Memory B cell (primary cell): ENCODE measurements around the gene TBX18.

Experiments
- ATAC-seq: fragments of 150-1000 bp; cut with Tn5 transposase; 2 replicates; pipeline ENCODE4 v1.10.0; 2021; ENCODE audit warnings: low read depth, mild to moderate bottlenecking, moderate library complexity
- DNase-seq, 2 donors: peaks; one replicate each; pipeline ENCODE4 v3.0.0; 2022; ENCODE audit warnings: low spot score in 2 of 2
- H3K27ac Mint-ChIP-seq: one replicate; pipeline ENCODE4 v1.8.0; 2022; ENCODE audit warnings: mild to moderate bottlenecking, moderate library complexity, mixed read lengths
- H3K27me3 Mint-ChIP-seq: one replicate; pipeline ENCODE4 v1.8.0; 2022; ENCODE audit warnings: mixed read lengths
- H3K36me3 Mint-ChIP-seq: one replicate; pipeline ENCODE4 v1.8.0; 2022; ENCODE audit warnings: mild to moderate bottlenecking, mixed read lengths
- H3K4me1 Mint-ChIP-seq: one replicate; pipeline ENCODE4 v1.8.0; 2022; ENCODE audit warnings: mixed read lengths
- H3K4me3 Mint-ChIP-seq: one replicate; pipeline ENCODE4 v1.8.0; 2022; ENCODE audit warnings: mild to moderate bottlenecking, moderate library complexity, mixed read lengths
- H3K9me3 Mint-ChIP-seq: one replicate; pipeline ENCODE4 v1.8.0; 2022; ENCODE audit warnings: mixed read lengths

TBX18 gene

DNA sequence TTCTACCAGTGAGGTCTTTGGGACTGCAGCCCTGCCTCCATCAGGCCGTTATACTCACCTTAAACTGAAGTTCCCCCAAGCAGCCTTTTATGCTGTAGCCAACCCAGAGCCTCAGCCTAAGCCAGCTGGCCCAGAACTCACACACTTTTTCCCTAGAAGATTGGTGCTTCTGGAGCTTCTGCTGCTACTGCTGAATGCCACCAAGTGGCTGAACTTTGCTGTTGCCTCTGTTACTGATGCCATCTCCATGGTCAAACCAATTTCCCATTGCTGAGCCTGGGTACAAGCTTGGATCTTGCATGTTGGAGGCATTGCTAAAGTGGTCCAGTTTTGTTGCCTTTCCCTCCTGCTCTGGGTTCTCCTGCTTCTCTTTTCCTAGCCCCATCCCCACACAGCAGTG, 15.0 kb upstream of the TBX18 start:
- Mint-ChIP-seq H3K4me3 (no peak overlapping the region), H3K4me1 (no peaks in the 10 kb centered on the region), H3K36me3 (no peaks in the 10 kb centered on the region), H3K27me3 (peaks cover 12% of the 10 kb centered on the region), H3K9me3 (peaks cover 1% of the 10 kb centered on the region), H3K27ac (no peak overlapping the region)
- DNase-seq (no peak), ATAC-seq (no peak)

DNA sequence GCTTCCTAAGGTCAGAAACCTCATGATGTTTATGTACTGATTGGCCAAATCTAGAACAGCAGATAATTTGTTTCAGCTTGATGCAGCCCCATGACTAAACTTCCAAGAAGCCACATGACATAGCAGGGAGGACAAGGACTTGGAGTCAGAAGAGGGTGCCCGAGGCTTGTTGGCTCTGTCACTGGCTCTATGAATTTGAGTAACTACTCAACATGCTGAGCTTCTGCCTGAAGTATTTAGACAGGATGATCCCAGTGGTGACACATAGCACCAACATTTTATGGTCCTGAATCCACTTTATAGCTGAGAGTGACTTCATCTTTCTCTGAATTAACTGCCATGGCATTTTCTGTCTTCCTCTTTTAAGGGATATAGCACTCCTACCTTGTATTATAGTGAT, 13.5 kb upstream of the TBX18 start:
- Mint-ChIP-seq H3K4me3 (no peak overlapping the region), H3K27ac (no peak overlapping the region), H3K9me3 (peaks cover 1% of the 10 kb centered on the region), H3K4me1 (no peaks in the 10 kb centered on the region), H3K36me3 (no peaks in the 10 kb centered on the region), H3K27me3 (peaks cover 12% of the 10 kb centered on the region)
- ATAC-seq (no peak), DNase-seq (no peak)

DNA sequence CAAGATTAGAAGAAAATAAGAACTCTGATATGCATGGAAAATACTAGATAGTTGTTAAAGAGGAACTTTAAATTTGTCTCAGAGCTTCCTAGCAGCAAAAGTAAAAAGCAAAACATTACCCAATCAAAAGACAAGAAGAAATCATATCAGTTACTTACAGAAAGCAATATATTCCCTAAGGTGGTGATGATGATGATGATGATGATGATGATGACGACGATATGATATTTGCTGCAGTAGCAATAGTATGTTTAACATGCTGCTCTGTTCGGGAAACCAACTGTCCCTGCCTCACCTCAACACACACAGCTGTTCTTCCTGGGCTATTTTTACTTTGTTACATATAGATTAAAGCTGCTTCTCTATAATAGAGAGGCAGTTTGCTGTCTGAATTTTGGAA, 12.0 kb upstream of the TBX18 start:
- Mint-ChIP-seq H3K36me3 (no peaks in the 10 kb centered on the region), H3K27me3 (peaks cover 12% of the 10 kb centered on the region), H3K27ac (no peak overlapping the region), H3K4me1 (no peaks in the 10 kb centered on the region), H3K4me3 (no peak overlapping the region), H3K9me3 (no peaks in the 10 kb centered on the region)
- DNase-seq: no peak
- no peak for ATAC-seq

DNA sequence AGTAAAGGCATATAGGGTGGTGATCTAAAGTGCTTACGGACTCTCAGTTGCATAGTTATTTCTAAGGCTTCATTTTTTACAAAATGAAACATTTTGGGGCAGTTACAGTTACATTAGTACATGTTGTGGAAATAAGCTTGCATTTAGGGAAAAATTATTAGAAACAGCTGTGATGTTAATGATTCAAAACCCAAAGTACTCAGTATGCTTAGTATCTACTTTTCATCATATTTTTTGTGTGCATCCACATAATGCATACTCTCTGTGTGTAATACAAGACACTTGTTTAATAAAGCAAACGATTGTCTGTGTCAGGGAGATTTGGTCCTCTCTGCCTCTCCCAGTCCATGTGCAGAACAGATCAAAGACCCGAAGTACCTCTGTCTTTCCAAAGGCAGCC, 11.4 kb upstream of the TBX18 start:
- Mint-ChIP-seq H3K4me1 (no peaks in the 10 kb centered on the region), H3K4me3 (no peak overlapping the region), H3K27ac (no peak overlapping the region), H3K9me3 (no peaks in the 10 kb centered on the region), H3K27me3 (peaks cover 14% of the 10 kb centered on the region), H3K36me3 (no peaks in the 10 kb centered on the region)
- no peak for DNase-seq
- ATAC-seq: no peak

DNA sequence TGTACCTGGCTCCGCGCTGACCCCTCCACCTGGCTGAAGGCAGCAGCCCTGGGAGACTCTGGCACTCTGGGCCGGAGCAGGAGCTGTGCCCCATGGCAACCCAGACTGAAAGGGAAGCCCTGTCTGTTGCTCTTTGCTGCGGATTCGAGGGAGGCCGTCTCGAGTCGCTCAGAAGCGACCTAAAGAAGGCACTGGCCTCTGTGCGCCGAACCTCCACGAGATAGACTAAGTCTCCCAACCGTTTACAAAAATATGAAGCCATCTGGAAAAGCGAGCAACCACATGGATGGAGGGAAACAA, 10.5 kb upstream of the TBX18 start:
- Mint-ChIP-seq H3K27me3 (peaks cover 14% of the 10 kb centered on the region), H3K9me3 (no peaks in the 10 kb centered on the region), H3K27ac (no peak overlapping the region), H3K4me1 (no peaks in the 10 kb centered on the region), H3K4me3 (no peak overlapping the region), H3K36me3 (no peaks in the 10 kb centered on the region)
- no peak for DNase-seq
- ATAC-seq: no peak

DNA sequence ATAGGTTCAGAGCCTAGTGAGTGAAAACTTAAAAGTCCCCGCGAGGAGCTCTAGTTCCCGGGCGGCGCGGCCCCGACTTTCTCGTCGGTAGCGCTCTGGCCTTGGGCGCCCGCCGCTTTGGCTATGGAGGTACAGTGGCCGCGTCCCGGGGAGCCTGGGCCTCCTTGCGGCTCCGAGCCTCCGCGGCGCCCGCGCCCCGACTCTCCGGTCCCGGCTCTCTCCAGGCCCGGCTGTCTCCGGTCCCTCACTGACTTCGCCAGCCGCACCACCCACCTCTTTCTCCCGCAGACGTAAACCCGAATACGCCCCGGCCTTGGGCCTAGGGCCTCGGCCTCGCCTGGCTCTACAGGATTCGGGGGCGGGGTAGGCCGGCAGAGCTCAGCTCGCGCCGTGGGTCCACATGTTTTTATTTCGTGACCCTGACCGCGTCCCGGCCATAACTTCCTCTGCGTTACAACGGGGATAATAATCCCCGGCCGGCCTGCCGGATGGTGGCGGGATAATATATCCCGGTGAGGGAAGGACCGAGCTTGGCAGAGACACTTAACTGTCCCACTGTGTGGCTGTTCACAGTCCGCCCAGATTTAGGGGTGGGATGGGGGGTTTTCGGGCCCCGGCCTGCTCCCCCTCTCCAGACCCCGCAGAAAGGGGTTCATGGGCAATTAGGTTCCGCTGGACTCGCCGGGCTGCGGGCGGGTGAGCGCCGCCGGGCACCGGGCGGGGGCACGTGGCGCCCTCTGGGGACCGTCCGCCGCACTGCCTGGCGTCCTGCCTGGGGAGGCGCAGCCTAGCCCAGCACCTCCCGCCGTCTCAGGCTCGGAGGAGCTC, 10.0 kb upstream of the TBX18 start:
- ATAC-seq: no peak
- Mint-ChIP-seq H3K36me3 (no peaks in the 10 kb centered on the region), H3K9me3 (no peaks in the 10 kb centered on the region), H3K27me3 (peaks cover 15% of the 10 kb centered on the region), H3K27ac (no peak overlapping the region), H3K4me3 (no peak overlapping the region), H3K4me1 (no peaks in the 10 kb centered on the region)
- DNase-seq: no peak

DNA sequence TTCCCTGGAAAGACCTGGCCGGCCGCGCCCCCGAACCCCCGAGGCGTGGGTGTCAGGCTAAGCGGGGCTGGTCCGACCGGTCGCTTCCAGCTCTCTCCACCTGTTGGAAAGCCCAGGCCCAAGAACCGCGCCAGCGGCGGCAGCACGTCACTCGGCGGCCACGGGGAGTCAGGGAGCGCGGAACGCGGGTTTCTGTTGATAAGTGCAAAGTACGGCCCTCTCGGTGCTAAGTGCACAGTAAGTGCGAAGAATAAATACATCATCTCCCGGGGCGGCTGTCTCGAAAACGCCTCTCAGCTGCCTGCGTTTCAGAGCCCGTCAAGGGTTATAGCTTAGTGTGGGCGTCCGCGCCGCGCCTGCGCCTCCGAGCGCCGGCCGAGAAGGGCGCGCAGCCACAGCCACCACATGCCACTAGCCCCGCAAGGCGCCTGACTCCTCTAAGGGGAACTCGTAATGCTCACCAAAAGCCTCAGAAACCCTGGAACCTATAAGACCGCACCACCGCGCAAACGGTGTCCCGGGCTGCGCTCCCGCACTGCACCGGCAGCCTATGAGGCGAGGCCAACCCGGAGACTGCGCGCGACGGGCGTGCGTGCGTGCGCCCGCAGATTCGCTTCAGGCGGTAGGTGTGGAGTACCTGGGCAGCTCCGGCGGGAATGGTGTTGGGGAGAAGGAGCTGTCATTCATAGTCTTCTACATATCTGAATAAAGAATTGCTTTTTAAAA, 9.2 kb upstream of the TBX18 start:
- Mint-ChIP-seq H3K36me3 (no peaks in the 10 kb centered on the region), H3K27ac (no peak overlapping the region), H3K4me3 (no peak overlapping the region), H3K27me3 (peaks cover 19% of the 10 kb centered on the region), H3K9me3 (no peaks in the 10 kb centered on the region), H3K4me1 (no peaks in the 10 kb centered on the region)
- DNase-seq: no peak
- no peak for ATAC-seq

DNA sequence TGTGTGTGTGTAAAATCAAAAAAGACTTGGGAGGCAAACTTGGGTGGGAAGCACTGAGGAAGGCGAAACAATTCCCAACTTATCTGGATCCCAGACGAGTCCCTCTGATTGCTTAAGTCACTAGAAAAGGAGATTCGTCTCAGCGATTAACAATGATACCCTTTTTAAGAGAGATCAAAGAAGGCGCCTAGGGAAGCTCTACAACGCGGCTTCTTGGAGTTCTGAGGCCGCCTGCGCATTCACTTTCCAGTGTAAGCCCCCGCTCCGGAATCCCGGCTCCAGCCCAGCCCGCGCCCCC, 8.7 kb upstream of the TBX18 start:
- Mint-ChIP-seq H3K4me1 (no peaks in the 10 kb centered on the region), H3K4me3 (no peak overlapping the region), H3K9me3 (no peaks in the 10 kb centered on the region), H3K27ac (no peak overlapping the region), H3K36me3 (no peaks in the 10 kb centered on the region), H3K27me3 (peaks cover 20% of the 10 kb centered on the region)
- ATAC-seq: no peak
- no peak for DNase-seq

DNA sequence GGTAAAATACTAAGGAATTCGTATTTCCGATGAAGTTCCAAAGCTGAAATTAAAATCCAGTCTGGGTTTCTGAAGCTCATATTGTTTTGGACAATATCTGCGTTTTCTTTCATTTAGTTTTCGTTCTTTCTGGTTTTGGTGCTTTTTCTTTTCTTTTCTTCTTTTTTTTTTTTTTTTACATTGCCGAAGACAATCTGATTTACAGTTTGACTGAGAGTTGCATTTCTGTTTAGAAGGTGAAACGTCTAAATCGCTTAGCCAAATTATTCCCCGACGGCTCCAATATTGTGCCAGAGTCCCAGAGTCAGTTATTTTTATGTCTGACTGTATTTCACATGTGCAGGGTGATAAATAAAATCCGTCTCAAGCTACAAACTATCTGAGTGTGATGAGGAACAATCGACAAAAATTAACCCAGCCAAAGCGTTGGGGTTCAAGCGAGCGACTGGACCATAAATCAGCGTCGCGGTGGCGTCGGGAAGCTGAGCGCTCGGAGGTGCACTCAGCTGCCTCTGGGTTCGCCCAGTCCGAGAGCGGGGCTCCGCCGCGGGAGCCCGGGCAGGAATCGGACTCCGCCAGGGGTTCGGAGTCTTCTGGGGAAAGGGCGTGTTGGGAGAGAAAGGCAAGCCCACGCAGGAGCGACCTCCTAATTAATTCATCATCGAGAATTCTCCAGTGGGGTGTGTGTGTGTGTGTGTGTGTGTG, 8.2 kb upstream of the TBX18 start:
- no peak overlapping the region for H3K4me3 Mint-ChIP-seq
- no peaks in the 10 kb centered on the region for H3K9me3 Mint-ChIP-seq
- H3K27me3 Mint-ChIP-seq: peaks cover 21% of the 10 kb centered on the region
- H3K27ac Mint-ChIP-seq: no peak overlapping the region
- H3K4me1 Mint-ChIP-seq: no peaks in the 10 kb centered on the region
- DNase-seq (no peak), ATAC-seq (no peak)
- H3K36me3 Mint-ChIP-seq: no peaks in the 10 kb centered on the region

DNA sequence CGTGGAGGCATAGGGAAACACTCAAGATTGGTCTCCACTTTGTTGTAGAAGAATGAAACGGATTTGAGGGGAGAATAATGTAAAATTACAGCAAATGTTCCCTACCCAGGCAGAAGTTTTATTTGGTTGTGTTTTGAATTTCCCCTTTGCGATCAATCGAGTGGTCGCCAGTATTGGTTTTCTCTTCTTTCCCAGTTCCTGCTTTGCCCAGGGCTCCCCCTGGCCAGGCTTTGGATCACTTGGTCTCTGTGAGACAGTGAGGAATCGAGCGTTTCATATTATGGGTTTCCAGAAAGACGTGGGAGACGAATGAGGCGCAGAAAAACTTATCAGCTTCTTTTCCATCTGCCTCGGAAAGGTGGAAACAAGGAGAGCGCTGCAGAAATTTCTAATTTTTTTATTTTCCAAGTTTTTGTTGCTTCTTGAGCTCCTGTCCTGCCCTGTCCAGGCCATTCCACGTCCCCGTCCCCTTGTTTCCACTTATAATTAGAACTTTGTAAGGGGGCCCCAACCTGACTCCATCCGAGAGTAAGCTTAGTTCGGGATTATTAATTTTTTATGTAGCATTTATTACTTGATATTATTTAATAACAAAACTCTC, 7.5 kb upstream of the TBX18 start:
- Mint-ChIP-seq H3K4me1 (no peaks in the 10 kb centered on the region), H3K27me3 (peaks cover 23% of the 10 kb centered on the region), H3K27ac (no peak overlapping the region), H3K4me3 (no peak overlapping the region), H3K36me3 (no peaks in the 10 kb centered on the region), H3K9me3 (no peaks in the 10 kb centered on the region)
- ATAC-seq: no peak
- no peak for DNase-seq

DNA sequence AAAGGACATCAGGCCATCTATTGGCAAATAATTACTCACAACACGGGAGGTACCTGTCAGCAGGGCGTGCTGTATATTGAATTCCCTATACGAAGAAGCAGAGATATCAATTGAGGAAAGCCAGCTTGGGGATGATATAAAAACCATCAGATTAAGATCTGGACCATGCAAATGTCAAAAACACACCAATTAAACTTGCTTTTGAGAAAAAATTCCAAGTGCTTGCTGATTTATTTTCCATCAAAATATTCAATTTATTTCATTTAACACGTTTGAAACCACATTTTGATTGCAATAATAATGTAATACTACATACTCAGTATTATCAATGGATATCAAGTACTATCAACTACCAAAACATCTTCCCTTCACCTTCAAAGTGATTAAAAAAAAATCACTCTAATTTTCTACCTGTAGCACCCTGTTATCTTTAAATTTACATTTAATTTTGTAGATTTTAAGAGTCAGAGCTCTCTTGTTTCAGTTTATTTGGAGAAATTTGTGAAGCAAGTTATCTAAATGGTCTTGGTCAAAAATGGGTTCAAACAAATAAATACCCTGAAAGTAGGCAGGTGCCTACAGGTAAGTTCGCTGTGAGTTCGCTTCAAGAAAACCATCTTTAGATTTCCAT, 6.8 kb upstream of the TBX18 start:
- Mint-ChIP-seq H3K4me1 (no peaks in the 10 kb centered on the region), H3K27me3 (peaks cover 23% of the 10 kb centered on the region), H3K9me3 (no peaks in the 10 kb centered on the region), H3K27ac (no peak overlapping the region), H3K4me3 (no peak overlapping the region), H3K36me3 (no peaks in the 10 kb centered on the region)
- no peak for DNase-seq
- ATAC-seq: no peak

DNA sequence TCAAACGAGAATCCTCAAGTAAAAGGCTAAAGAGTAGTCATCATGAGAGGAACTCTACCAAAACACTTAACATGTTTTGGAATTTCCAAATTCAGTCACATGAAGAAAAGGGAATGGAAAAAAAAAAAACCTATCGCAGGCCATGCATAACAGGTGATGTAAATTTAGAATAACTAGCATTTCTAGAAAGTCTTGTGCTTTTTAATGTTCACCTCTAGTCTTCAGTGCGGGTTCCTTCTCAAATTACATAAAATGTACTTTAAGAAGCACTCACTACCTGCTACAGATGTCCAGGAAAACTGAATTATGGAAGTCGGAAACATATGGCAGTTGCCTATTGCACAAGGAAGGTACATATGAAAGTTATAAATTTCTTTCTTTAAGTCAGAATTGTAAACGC, 6.1 kb upstream of the TBX18 start:
- peaks cover 23% of the 10 kb centered on the region for H3K27me3 Mint-ChIP-seq
- DNase-seq: no peak

DNA sequence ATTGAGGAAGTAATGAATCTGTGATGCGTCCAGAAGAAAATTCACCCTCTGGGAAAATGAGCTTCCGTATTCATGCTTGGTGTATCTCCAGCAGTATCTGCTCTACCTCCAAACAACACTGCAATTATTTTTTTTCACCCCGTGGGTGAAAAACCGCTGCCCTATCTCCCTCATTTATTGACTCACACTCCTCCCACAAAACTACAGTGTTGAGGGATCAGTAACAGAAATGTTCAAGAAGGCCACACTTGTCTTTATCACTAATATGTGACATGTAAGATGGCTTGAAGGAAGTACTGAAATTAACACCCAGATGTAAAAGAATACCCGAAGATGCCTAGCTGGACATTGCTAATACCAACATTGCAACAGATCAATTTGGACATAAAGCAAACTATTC, 4.9 kb upstream of the TBX18 start:
- Mint-ChIP-seq H3K27ac (no peak overlapping the region), H3K36me3 (peaks cover under 1% of the 10 kb centered on the region), H3K9me3 (no peaks in the 10 kb centered on the region), H3K4me3 (no peak overlapping the region), H3K27me3 (peaks cover 18% of the 10 kb centered on the region), H3K4me1 (peaks cover under 1% of the 10 kb centered on the region)
- ATAC-seq (no peak), DNase-seq (no peak)

More for the DNA sequence above, 6.1 kb upstream of the TBX18 start:
- no peaks in the 10 kb centered on the region for H3K36me3 Mint-ChIP-seq
- H3K4me3 Mint-ChIP-seq: no peak overlapping the region
- H3K9me3 Mint-ChIP-seq: no peaks in the 10 kb centered on the region
- H3K4me1 Mint-ChIP-seq: no peaks in the 10 kb centered on the region
- no peak overlapping the region for H3K27ac Mint-ChIP-seq
- ATAC-seq: no peak
